Endometrium (tissue), 2 donors: Measurements from ENCODE around the gene ARFIP1.
A peak's percentile ranks its signal among the peaks of the same experiment; 100 is the strongest.
"Not testable (repeated sequence)": the region's sequence is repeated elsewhere in the genome, so short reads cannot be mapped to it uniquely, and the experiment has no call there.

ENCODE experiments used
- FAIRE-seq: peaks from 2 replicates; lab custom pipeline; 2012; peaks lifted over from hg19 to GRCh38; lab: Jason Lieb, UNC
- donor health status: control.
- donor health status: control.

ARFIP1 gene

GRCh38 chr4:152847376-152847775, 67.6 kb downstream of the ARFIP1 start:
- peak; percentile 61 for FAIRE-seq

- FAIRE-seq = no peak
These were observed 68.8 kb downstream of the ARFIP1 start for GRCh38 chr4:152848508-152848907.

GRCh38 chr4:152849350-152849749, 69.6 kb downstream of the ARFIP1 start:
- no peak for FAIRE-seq

GRCh38 chr4:152850377-152850776, 70.6 kb downstream of the ARFIP1 start:
- no peak for FAIRE-seq

- no peak for FAIRE-seq
These were observed 71.5 kb downstream of the ARFIP1 start for GRCh38 chr4:152851226-152851625.

- FAIRE-seq = no peak
These were observed 73.5 kb downstream of the ARFIP1 start for GRCh38 chr4:152853293-152853692.

GRCh38 chr4:152854016-152854415, 74.3 kb downstream of the ARFIP1 start:
- FAIRE-seq = not testable (repeated sequence)

- no peak for FAIRE-seq
These were observed 77.2 kb downstream of the ARFIP1 start for GRCh38 chr4:152856960-152857359.

GRCh38 chr4:152858934-152859333, 79.2 kb downstream of the ARFIP1 start:
- no peak for FAIRE-seq

- FAIRE-seq = no peak
These were observed 80.3 kb downstream of the ARFIP1 start for GRCh38 chr4:152860046-152860445.

GRCh38 chr4:152862608-152863007, 82.9 kb downstream of the ARFIP1 start:
- no peak for FAIRE-seq

- no peak for FAIRE-seq
These were observed 84.6 kb downstream of the ARFIP1 start for GRCh38 chr4:152864361-152864760.

GRCh38 chr4:152866432-152866993, 86.8 kb downstream of the ARFIP1 start:
- FAIRE-seq = not testable (repeated sequence)

- FAIRE-seq = no peak
These were observed 90.9 kb downstream of the ARFIP1 start for GRCh38 chr4:152870606-152871005.

GRCh38 chr4:152875261-152875660, 95.5 kb downstream of the ARFIP1 start:
- no peak for FAIRE-seq

GRCh38 chr4:152877868-152878267, 98.1 kb downstream of the ARFIP1 start:
- no peak for FAIRE-seq

GRCh38 chr4:152880263-152880662, 100.5 kb downstream of the ARFIP1 start:
- no peak for FAIRE-seq

GRCh38 chr4:152881974-152882373, 102.2 kb downstream of the ARFIP1 start:
- no peak for FAIRE-seq

GRCh38 chr4:152885185-152885584, 105.4 kb downstream of the ARFIP1 start:
- FAIRE-seq = no peak

- FAIRE-seq = no peak
These were observed 106.4 kb downstream of the ARFIP1 start for GRCh38 chr4:152886201-152886600.

GRCh38 chr4:152887981-152888380, 108.2 kb downstream of the ARFIP1 start:
- no peak for FAIRE-seq

- FAIRE-seq = no peak
These were observed 113.2 kb downstream of the ARFIP1 start for GRCh38 chr4:152892974-152893373.

- no peak for FAIRE-seq
These were observed 114.9 kb downstream of the ARFIP1 start for GRCh38 chr4:152894673-152895072.

GRCh38 chr4:152896811-152897210, 117.1 kb downstream of the ARFIP1 start:
- no peak for FAIRE-seq

GRCh38 chr4:152898133-152898532, 118.4 kb downstream of the ARFIP1 start:
- FAIRE-seq = not testable (repeated sequence)
